ENCODE measurements around the gene CSKMT. TPM values are rescaled to one million over a fixed set of nuclear protein-coding genes. Genes with fewer than 3 reads are reported as not detected.
A peak's percentile ranks its signal among the peaks of the same experiment; 100 is the strongest.
"Not testable (repeated sequence)": the region's sequence is repeated elsewhere in the genome, so short reads cannot be mapped to it uniquely, and the experiment has no call there.

Gene CSKMT
- total RNA-seq, 1 experiment from 2014 or later, result 49.2 TPM

DNA sequence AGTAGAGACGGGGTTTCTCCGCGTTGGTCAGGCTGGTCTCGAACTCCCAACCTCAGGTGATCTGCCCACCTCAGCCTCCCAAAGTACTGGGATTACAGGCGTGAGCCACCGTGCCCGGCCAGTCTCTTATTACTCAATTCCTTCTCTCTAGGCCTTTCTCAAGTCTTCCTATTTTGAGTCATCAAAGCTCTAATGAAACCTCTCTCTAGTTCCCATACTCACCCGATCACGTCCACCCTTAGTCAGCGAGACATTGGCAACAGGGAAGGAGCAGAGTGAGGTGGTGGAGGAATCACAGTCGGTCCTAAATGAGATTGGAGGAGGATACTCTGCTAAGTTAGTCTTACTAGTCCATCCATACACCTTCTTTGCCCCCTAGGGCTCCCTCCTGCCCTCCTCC, 37.1 kb downstream of the CSKMT start:
- H2BK5ac ChIP-seq (ENCODE audit: insufficient read length, low read length), result no peak overlapping the region
- no peak overlapping the region for H2AFZ ChIP-seq (ENCODE audit: low read length)
- no peak overlapping the region for H3K9ac ChIP-seq (ENCODE audit: extremely low read depth, insufficient read length, low read length)
- H3K9me3 ChIP-seq (ENCODE audit: control insufficient read depth, low read depth, low read length), result no peaks in the 10 kb centered on the region
- Mint-ChIP-seq H3K27ac (peak overlapping the region in 2 of 3 experiments; percentile 16 to 68; a peak in 3 of 7 replicates), H3K9me3 (no peaks in the 10 kb centered on the region), H3K4me3 (no peak overlapping the region; a peak in 1 of 5 replicates), H3K4me1 (peaks cover 14 to 15% of the 10 kb centered on the region in 2 experiments), H3K27me3 (ENCODE audit: low read depth) (no peaks in the 10 kb centered on the region), H3K36me3 (ENCODE audit: insufficient read depth in 1 of 3, low read depth in 3 of 3) (peaks cover 23 to 42% (median 32%) of the 10 kb centered on the region in 3 experiments; a peak in 6 of 7 replicates)
- no peak overlapping the region for H2BK15ac ChIP-seq (ENCODE audit: low read depth, low read length)
- no peaks in the 10 kb centered on the region; the same call in 1 of the 2 replicates for H3K79me2 ChIP-seq (ENCODE audit: insufficient read depth, low read length)
- H3K4ac ChIP-seq (ENCODE audit: low read depth, low read length), result no peak overlapping the region
- no peak overlapping the region for H2BK12ac ChIP-seq (ENCODE audit: insufficient read length, low read depth, low read length)
- H4K8ac ChIP-seq (replicated peaks; ENCODE audit: insufficient read length, low read depth, low read length), result no peak overlapping the region
- H2BK120ac ChIP-seq (ENCODE audit: low read depth, low read length, poor library complexity, severe bottlenecking), result no peak overlapping the region
- no peak overlapping the region for H3T11ph ChIP-seq (ENCODE audit: low read length)
- no peak overlapping the region for H4K5ac ChIP-seq (ENCODE audit: insufficient read length, low read depth, low read length)
- no peaks in the 10 kb centered on the region for H3K27me3 ChIP-seq (ENCODE audit: insufficient read depth, low read length)
- no peak overlapping the region for H3K18ac ChIP-seq (ENCODE audit: insufficient read length, low read depth, low read length)
- peaks cover 10% of the 10 kb centered on the region for H3K23me2 ChIP-seq (ENCODE audit: insufficient read length, low read depth, low read length, poor library complexity, severe bottlenecking)
- no CpG with 5 or more reads among the region's 11 CpGs for WGBS (ENCODE audit: extremely low coverage, insufficient read length, low lambda C conversion rate)
- H2AK5ac ChIP-seq (ENCODE audit: insufficient read length, low read length), result no peak overlapping the region
- no peaks in the 10 kb centered on the region for H4K20me1 ChIP-seq (ENCODE audit: control insufficient read depth, insufficient read depth, insufficient read length)
- H3K4me2 ChIP-seq (ENCODE audit: insufficient read depth, insufficient read length, low read length), result no peak overlapping the region
- no peak overlapping the region for H3K27ac ChIP-seq (ENCODE audit: insufficient read length, low read depth, low read length)
- TF ChIP-seq, protein P1, sequence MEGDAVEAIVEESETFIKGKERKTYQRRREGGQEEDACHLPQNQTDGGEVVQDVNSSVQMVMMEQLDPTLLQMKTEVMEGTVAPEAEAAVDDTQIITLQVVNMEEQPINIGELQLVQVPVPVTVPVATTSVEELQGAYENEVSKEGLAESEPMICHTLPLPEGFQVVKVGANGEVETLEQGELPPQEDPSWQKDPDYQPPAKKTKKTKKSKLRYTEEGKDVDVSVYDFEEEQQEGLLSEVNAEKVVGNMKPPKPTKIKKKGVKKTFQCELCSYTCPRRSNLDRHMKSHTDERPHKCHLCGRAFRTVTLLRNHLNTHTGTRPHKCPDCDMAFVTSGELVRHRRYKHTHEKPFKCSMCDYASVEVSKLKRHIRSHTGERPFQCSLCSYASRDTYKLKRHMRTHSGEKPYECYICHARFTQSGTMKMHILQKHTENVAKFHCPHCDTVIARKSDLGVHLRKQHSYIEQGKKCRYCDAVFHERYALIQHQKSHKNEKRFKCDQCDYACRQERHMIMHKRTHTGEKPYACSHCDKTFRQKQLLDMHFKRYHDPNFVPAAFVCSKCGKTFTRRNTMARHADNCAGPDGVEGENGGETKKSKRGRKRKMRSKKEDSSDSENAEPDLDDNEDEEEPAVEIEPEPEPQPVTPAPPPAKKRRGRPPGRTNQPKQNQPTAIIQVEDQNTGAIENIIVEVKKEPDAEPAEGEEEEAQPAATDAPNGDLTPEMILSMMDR (conservative IDR thresholded peaks at IDR 0.05), result no peak
- H3K56ac ChIP-seq (ENCODE audit: insufficient read length, low read depth, low read length), result no peak overlapping the region
- DNase-seq, result no peak
- H3K79me1 ChIP-seq (ENCODE audit: insufficient read depth, low read depth, low read length, poor library complexity, severe bottlenecking), result no peaks in the 10 kb centered on the region
- no peak overlapping the region for H2BK20ac ChIP-seq (ENCODE audit: low read depth, low read length, poor library complexity, severe bottlenecking)
- H3K14ac ChIP-seq (ENCODE audit: insufficient read depth, low read length), result no peak overlapping the region
- H4K91ac ChIP-seq (ENCODE audit: insufficient read length, low read depth, low read length), result no peak overlapping the region
- no peaks in the 10 kb centered on the region for H3K4me1 ChIP-seq (ENCODE audit: insufficient read depth, low read length)
- no peak overlapping the region for H3K23ac ChIP-seq (ENCODE audit: insufficient read length, low read depth, low read length)

- H3K4me1 ChIP-seq (ENCODE audit: insufficient read depth, low read length); H3K27ac ChIP-seq (ENCODE audit: insufficient read length, low read depth, low read length); DNase-seq; H3K23ac ChIP-seq (ENCODE audit: insufficient read length, low read depth, low read length); H2BK120ac ChIP-seq (ENCODE audit: low read depth, low read length, poor library complexity, severe bottlenecking); H2BK5ac ChIP-seq (ENCODE audit: insufficient read length, low read length); H3K4me3 Mint-ChIP-seq; H2AK5ac ChIP-seq (ENCODE audit: insufficient read length, low read length); H3K18ac ChIP-seq (ENCODE audit: insufficient read length, low read depth, low read length); H3K27me3 ChIP-seq (ENCODE audit: insufficient read depth, low read length); H2BK12ac ChIP-seq (ENCODE audit: insufficient read length, low read depth, low read length); H4K8ac ChIP-seq (replicated peaks; ENCODE audit: insufficient read length, low read depth, low read length); H3K14ac ChIP-seq (ENCODE audit: insufficient read depth, low read length); H3K9me3 ChIP-seq (ENCODE audit: control insufficient read depth, low read depth, low read length); H4K91ac ChIP-seq (ENCODE audit: insufficient read length, low read depth, low read length); H3K4ac ChIP-seq (ENCODE audit: low read depth, low read length); H3K79me2 ChIP-seq (ENCODE audit: insufficient read depth, low read length); H3K27ac Mint-ChIP-seq; H2BK15ac ChIP-seq (ENCODE audit: low read depth, low read length); H3T11ph ChIP-seq (ENCODE audit: low read length); H3K56ac ChIP-seq (ENCODE audit: insufficient read length, low read depth, low read length); H3K9ac ChIP-seq (ENCODE audit: extremely low read depth, insufficient read length, low read length); H3K9me3 Mint-ChIP-seq; H3K27me3 Mint-ChIP-seq (ENCODE audit: low read depth); H3K79me1 ChIP-seq (ENCODE audit: insufficient read depth, low read depth, low read length, poor library complexity, severe bottlenecking); H2BK20ac ChIP-seq (ENCODE audit: low read depth, low read length, poor library complexity, severe bottlenecking); H4K20me1 ChIP-seq (ENCODE audit: control insufficient read depth, insufficient read depth, insufficient read length); H3K4me2 ChIP-seq (ENCODE audit: insufficient read depth, insufficient read length, low read length); H4K5ac ChIP-seq (ENCODE audit: insufficient read length, low read depth, low read length); H2AFZ ChIP-seq (ENCODE audit: low read length): not testable (repeated sequence)
- H3K23me2 ChIP-seq (ENCODE audit: insufficient read length, low read depth, low read length, poor library complexity, severe bottlenecking), result peaks cover 14% of the 10 kb centered on the region
- H3K36me3 Mint-ChIP-seq (ENCODE audit: insufficient read depth in 1 of 3, low read depth in 3 of 3), result peaks cover 22 to 36% (median 23%) of the 10 kb centered on the region in 3 experiments
- H3K4me1 Mint-ChIP-seq, result peaks cover 26 to 30% of the 10 kb centered on the region in 2 experiments
- no CpG with 5 or more reads among the region's 4 CpGs for WGBS (ENCODE audit: extremely low coverage, insufficient read length, low lambda C conversion rate)
Measured at GRCh38 chr11:62703921-62704320, 38.8 kb downstream of the CSKMT start.
